NCI-H1436 treated with DMSO at 0.1 percent for 48 hours (cell line): ENCODE results near the gene TMEM242.
A peak's percentile ranks its signal among the peaks of the same experiment; 100 is the strongest.

ENCODE experiments used
- DNase-seq: peaks from one replicate; lab custom pipeline; 2025; lab: John Stamatoyannopoulos, UW

The TMEM242 gene

DNA sequence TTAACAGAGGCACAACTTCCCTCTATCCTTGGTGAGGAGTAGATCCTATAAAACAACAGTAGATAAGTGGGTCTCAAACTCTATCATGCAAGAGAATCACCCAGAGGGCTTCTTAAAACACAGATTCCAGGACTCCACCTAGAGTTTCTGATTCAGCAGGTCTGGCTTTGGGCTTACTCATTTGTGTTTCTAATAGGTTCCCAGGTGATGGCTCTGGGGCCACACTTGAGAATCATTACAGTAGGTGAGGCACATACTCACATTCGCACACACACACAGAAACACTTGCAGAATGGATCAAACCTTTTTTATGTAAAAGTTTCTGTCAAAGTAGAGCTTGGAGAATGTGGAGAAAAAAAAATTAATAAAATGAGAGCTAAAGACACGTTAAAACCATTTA, 52.4 kb downstream of the TMEM242 start:
- no peak for DNase-seq

DNA sequence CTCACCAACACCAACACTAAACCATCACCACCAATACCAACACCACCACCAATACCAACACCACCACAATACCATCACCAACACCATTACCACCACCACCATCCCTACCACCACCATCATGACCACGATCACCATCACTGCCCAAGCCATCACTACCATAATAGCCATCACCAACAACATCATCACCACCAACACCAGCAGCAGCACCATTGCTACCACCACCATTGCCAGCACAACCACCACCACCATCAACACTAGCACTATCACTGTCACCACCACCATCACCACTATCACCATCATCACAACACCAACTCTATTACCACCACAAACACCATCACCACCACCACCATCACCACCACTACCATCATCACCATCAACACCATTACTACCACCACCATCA, 53.0 kb downstream of the TMEM242 start:
- no peak for DNase-seq

DNA sequence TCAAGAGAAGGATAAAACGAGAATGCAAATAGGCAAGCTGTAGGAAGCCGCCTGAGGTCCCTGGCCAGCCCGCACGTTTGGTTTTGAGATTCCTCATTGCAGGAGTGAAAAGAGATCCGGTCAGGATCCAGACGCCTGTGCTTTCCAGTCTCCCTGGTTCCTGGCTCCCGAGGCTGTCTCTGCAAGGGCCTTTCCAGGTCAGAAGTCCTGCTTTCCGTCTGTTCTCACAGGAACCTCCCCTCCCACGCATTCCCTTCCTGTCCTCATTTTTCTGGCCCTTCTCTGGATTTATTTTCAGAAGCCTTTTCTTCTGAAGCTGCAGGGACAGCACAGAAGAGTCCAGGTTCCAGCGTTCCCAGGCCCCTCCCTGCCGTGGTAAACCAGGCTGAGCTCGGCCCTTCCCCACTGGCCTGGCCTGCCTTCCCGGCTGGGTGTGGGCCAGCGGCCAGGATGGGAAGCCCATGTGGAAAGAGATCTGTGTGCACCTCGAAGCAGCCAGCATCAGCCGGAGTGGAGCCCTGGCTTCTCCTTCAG, 54.0 kb downstream of the TMEM242 start:
- no peak for DNase-seq

DNA sequence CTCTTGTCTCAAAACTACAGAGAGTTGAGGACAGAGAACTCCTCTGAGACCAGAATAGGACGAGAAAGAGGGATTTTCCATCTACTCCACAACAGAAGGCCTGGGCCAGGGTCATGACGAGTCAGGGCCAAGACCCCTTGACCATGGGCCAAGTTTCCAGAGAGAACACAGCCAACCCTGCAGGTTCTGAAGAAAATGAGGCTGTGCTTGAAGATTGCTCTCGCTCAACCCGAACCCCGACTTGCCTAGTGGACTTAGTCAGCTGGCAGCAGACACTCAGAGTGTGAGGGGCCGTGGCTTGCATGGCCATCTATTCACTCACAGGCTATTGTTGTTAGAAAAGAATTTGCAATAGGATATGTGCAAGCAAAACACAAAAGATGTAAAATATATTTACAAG, 54.5 kb downstream of the TMEM242 start:
- no peak for DNase-seq

DNA sequence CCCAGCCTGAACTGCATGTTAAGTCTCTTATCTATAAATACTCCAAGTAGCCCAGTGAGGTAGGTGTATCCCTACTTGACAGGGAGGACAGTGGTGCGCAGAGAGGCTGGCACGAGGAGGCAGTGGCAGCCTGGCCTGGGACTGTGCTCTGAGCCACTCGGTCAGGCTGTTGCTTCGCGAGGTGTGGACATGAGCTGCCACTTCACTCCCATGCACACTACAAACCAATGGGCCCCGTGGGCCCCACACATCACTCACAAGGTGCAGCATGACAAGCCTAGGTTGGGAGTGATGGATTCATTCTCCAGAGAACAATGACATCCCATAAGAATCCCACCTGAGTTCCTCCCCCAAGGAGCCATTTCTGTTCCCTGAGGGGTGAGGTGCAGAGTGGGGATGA, 54.9 kb downstream of the TMEM242 start:
- no peak for DNase-seq

DNA sequence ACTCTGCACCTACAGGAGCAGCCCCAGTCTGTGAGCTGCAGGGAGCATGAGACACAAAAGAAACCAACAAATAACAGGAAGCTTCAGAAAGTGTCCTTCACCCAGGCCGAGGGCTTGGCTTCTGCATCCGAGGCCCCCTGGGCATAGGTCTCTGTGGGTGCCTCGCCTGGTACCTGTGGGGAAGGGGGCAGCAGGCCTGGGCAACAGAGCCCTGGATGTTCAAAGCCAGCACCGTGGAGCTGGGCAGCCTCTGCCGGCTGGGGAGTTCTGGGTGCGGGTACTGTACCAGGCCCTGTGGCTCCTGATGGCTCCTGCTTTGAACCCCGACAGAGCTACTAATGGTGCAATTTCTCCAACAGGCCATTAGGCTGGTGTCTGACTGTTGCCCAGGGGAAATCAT, 55.7 kb downstream of the TMEM242 start:
- no peak for DNase-seq

DNA sequence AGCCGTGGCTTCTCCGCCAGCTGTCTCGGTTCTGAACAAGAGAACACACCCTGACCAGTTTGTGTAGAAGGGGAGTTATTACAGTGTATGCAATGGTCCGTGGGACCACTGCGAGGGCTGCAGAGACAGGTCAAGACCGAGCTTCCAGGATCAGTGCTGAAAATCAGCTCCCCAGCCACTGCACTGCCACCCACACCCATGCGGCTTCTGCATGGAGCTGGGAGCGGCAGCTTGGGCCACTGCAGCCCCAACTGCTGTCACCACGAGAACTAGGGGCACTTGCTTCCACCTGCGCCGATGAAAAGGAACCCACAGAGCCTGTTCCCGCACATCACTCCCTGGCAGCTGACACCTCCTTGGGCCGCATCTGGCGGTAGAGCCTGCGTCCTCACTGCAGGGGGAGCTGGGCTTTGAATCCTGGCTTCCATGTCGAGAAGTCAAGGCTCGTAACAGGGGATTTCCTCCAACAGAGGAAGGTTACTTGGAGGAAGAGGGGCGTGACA, 56.2 kb downstream of the TMEM242 start:
- no peak for DNase-seq

DNA sequence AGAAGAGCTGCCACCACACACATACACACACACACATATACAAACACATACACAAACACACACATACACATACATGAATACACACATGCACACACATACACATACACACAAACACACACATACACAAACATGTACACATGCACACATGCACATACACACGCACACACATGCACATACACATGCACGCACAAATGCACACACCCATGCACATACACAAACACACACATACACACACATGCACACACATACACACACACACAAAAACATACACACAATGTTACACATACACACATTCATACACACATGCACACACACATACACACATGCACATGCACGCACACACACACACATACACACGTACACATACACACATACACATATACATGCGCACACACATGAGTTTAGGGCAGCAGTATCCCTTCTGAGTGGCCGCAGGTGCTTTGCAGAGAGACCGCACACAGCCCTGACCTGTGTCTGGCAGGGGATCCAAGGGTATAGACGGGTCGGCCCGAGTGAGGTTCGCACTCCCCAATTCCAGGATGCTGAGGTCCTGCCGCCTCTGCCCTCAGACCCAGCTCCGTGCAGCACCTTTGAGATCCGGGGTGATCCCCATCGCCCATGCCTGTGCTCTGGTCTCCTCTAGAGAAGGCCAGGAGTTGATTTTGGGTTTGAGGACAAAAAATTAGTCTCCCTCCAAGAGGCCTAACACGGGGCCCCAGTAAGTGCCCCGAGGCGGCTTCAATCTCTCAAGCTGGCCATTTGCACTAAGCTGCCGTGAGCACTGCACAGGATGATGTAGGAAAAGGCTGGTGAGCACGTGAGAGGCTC, 56.8 kb downstream of the TMEM242 start:
- no peak for DNase-seq

DNA sequence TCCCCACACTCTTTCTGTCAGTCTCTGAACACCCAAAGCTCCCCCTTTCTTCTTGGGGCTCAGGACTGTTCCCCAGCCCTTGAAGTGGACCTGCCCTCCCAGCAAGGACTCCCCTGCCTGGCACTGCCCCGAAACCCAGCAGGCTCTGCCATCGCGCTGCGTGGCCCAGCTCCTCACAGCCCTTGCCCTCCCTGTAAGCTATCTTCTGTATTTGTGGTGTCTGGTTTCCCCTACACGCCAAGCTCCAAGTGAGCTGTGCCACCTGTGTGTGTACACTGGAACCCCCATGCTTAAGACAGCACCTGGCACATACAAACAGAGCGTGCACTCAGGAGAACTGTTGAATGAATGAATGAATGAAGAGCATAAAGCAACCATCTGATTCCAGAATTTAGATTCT, 57.7 kb downstream of the TMEM242 start:
- DNase-seq: peak; percentile 47

DNA sequence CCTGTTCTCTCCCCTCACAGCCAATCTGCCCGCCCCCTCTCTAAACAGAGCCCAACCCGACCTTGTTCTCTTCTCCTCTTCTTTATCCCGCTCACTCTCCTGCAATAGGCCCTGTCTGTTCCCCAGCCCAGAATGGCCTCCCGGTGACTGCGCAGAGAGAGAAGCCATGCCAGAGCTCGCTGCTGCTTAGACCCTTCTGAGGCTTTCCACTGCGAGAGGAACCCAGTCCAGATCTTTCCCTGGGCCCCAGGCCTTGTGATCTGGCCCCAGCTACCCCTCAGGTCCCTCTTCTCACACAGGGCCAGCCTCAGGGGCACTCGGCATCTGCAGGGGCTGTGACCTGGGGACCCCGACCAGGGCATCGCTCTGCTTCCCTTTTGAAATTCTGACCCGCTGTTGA, 58.1 kb downstream of the TMEM242 start:
- DNase-seq: no peak

DNA sequence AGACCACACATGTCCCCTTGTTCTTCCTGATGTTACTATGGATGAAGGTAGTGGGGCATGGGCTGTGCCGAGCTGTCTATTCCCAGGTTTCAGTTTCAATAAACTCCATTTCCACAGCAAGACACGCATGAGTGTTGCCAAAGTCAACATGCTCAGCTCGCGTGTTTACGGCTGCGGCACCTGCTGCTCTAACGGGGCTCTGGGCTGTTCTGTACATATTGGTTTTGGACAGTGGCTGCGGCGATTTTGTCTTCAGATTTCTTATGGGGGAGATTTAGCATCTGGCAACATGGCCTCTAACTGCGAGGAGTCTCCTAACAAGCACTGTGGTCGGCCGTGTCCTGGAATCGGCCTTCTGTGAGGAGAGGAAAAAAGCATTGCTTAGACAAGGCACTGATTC, 58.6 kb downstream of the TMEM242 start:
- DNase-seq: no peak

DNA sequence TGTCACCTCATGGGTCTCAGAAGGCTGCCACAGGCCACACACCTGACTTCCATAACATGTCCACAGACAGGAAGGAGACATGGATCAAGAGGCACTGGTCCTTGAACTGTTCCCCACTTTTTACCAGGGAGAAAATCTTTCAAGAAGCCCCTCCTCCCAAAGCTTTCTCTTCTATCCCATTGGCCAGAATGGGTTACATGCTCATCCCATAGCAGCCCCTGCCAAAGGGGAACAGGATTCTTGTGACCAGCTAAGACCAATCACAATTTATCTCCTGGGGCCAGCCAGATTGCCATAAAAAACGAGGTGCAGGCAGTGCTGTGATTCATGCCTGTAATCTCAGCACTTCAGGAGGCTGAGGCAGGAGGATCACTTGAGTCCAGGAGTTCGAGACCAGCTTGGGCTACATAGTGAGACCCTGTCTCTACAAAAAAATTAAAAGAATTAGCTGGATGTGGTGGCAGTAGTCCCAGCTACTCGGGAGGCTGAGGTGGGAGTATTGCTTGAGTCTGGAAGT, 59.4 kb downstream of the TMEM242 start:
- DNase-seq: no peak

DNA sequence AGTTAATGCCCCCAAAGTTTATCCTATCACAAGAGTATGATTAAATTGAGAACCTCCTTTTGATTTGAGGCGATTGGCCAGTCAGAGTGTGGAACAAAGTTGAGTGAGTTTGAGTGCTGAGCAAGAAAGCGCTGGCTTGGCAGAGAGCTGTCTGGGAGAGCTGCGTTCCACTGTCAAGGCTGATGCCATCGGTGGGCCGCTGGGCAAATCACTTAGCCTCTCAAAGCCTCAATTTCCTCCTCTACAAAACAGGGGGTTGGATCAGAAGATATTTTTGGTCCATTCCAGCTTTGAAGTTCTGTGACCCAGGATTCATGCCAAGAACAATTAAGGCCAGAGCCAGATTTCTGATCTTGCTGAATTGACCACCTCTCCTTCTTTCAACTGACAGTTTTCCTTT, 60.2 kb downstream of the TMEM242 start:
- DNase-seq: no peak

DNA sequence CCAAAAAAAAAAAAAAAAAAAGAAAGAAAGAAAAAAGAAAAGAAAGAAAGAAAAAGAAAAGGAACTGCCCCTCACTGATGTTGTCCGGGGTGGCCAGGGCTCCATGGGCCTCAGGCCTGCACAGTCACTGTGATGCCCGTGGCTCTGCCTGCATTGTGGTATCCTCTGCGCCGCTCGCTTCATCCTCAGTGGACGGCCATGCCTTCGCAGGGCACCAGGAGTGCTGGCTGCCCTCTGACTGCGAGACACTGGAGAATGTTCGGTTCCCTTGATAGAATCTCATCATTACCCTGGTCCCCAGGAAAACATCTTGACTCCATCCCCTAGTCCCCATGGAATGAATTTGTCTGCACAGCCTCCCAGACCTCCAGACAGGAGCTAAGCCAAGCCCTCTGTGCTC, 61.7 kb downstream of the TMEM242 start:
- no peak for DNase-seq

DNA sequence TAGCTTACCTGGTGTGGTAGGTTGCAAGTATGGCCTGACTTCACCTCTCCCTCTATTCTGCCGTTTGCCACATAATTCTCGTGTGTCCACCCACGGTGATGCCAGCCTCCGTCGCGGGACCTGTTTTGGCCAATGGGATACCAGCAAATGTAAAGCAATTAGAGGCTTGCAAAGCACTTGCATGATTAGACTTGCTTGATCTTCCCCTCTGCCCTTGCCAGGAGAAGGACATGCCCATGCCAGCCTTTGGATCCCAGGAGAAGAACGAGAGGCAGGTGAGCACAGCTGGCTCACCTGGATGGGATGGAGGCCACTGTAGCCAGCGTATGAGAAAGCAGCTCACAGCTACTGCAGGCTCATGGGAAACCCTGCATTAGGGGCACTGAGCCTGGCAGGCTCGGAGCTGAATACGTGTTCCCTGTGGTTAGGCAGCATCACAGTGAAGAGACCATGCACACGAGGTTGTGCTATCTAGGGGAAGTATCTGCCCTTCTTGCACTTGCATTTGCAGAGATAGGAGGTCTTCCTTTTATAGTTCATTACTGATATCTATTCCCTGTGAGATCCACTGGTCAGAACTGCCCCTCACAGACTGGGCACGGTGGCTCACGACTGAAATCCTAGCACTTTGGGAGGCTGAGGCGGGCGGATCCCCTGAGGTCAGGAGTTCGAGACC, 62.4 kb downstream of the TMEM242 start:
- no peak for DNase-seq

DNA sequence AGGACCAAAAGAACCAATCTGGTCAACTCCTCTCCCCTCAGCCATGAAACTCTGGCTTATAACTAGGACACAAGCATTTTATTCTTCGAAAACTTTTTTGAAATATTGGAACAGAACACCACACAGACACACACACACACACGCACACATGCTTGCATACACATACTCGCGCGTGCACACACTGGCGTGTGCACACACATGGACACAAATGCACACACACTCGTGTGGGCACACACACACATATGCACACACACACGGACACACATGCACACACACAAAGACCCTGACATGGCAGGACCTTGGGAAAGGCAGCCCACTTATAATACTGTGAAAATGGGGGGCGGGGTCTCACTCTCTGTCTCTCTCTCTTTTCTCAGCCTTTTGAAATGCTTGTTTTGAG, 63.9 kb downstream of the TMEM242 start:
- DNase-seq: no peak

DNA sequence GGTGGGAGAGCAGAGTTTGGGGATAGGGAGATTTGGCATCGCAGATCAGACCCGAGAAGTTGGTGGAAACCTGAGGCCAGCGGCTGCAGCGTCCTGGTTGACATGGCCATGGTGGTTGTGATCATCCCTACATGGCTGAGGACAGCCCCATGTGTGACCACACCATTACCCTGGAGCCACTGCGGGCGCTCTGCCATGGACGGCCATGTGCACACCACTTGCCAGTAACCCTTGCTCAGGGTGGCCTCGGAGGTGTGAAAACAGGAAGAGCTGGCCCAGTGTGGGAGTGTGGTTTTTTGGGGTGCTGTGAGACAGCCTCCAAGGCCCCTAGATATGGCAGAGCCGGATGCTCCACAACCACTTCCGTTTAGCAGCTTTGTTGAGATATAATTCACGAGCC, 64.4 kb downstream of the TMEM242 start:
- no peak for DNase-seq

DNA sequence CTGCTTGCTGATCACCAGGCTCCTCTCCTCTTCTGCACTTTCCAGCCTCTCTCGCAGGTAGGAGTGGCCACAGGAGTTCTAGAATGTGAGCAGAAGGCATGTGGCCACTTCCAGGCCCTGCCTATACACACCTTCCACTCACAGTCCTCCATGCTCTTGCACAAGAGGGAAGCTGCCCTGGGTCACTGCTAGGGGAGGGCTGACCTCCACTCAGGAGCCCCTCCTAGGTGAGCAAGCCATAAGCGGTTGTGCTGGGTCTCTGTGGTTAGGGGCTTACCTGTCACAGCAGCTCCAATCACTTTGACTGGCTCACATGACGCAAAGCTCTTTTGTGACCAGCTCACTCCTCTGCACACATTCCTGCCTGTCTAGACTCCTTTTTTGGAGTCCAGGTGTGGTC, 68.2 kb downstream of the TMEM242 start:
- no peak for DNase-seq

DNA sequence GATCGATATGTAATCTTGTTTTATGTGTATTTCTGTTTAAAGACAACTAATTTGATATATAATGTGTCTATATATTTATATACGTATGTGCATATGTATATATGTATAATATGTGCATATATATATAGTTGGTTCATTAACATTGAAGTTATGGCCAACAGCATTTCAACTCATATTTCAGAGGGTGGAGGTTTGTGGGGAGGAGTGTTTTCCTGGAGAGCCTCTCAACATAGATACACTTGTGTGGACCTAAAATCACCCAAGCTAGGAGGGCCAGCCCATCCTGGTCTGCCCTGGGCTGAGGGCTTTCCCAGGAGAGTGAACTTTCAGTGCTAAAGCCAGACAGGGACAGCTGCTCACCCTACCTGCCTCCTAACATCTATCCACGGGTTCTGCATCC, 68.8 kb downstream of the TMEM242 start:
- DNase-seq: no peak

DNA sequence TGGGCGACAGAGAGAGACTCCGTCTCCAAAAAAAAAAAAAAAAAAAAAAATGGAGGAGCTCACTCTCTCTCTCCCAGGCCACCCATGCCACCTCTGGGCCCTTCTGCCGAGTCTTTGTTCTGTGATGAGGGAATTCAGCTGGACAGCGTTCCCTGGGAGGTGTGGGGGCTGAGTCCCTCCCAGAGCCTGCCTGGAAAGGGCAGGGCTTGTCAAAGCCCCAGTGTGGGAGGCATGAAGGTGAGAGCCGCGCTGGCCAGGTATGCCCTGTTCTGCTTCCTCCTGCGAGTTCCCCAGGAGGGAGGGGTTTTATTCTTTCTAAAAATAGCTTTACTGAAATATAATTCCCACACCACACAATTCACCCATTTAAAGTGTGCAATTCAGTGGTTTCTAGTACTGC, 69.6 kb downstream of the TMEM242 start:
- DNase-seq: no peak

DNA sequence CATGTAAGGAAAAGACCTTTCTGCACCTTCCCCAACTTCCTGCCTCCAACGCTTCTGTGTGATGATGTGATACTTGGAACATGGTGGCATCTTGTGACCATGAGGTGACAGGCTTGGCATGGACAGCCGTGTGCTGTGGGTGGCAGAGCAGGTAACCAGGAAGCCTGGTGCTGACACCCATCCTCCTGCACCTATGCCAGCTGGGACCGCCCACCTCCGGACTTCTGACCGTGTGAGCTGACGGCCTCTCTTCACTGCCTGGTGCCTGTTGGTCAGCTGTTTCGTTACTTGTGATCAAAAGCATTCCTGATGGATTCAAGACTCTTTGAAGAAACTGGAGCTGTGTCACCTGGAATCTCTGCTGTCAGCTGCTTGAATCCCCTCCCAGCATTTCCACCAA, 70.3 kb downstream of the TMEM242 start:
- no peak for DNase-seq

DNA sequence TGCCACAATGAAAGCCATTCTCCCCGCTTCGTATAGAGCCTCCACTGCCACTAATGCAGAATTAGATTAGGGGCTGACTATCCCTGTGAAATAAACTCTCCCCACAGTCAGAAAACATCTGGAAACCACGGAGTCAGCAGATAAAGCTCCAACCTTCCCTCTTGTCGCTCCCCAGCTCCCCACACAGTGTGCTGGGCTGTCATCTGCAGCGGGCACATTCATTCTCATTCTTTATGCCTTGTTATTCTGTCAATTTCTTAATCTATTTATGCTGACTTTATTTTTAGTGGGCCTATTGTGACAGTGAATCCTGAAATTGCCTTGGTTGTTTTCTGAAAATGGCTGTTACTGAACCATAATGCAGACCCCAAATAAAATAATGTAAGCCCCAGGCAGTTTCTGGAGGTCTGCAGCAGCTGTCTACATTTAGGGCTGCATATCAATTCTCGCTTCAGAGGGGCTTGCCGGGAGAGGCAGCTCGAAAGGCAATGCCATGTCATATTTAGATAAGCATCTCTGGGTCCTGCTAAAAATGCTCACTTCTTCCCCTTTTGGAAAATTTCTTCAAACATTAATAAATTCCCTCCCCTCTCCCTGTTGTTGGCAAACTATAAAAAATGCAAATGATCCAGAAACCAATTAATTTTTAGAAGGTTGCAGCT, 71.6 kb downstream of the TMEM242 start:
- DNase-seq: no peak

DNA sequence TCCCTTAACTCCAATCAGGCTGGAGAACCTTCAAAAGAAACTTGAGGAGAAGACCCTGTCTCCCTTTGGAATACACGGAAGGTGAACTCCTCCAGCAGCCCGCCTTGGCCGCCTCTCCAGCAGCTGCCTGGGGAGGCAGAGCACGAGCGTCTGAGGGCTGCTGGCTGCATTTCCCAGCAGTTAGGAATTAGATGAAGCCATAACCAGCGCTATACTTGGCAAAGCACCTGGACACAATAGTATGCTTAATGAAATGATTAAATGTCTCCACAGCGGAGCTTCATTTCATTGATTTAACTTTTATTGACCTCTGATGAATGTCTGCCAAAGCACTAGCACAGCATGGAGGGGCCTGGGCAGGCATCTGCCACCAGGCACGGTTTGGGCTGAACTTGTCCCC, 73.5 kb downstream of the TMEM242 start:
- DNase-seq: no peak
